B cell (primary cell): Measurements from ENCODE around the gene FRMD3. TPM values are rescaled to one million over a fixed set of nuclear protein-coding genes. Genes with fewer than 3 reads are reported as not detected.

Experiments
- ATAC-seq: fragments of 200-7000 bp; cut with Tn5 transposase; one replicate; pipeline ENCODE4 v1.10.0; 2021; ENCODE audit warnings: low read depth, mild to moderate bottlenecking, moderate number of reproducible peaks, moderate library complexity
- CTCF ChIA-PET: fragments of 350-600 bp; sonication (Branson Sonifier 250); formaldehyde crosslinking; loops from one replicate; lab custom pipeline; 2021; ENCODE audit warnings: antibody characterized with exemption, inconsistent platforms; lab: Charles Lee
- POLR2A ChIA-PET: fragments of 350-600 bp; sonication (Branson Sonifier 250); formaldehyde crosslinking; loops from one replicate; lab custom pipeline; 2021; ENCODE audit warnings: antibody characterized with exemption; lab: Charles Lee
- DNase-seq: peaks from one replicate; pipeline ENCODE4 v3.0.0; 2013
- H2AFZ ChIP-seq: 2 replicates; pipeline ENCODE4 v1.6.1; 2012; ENCODE audit warnings: mild to moderate bottlenecking, low read depth, low read length; ENCODE audit not compliant: insufficient read depth, poor library complexity, severe bottlenecking
- H3K27ac ChIP-seq, 2 donors: 1 replicate in 1 of 2; 2 replicates in 1 of 2; pipeline ENCODE4 v1.5.1; 2012 to 2013; ENCODE audit warnings: low read length in 2 of 2, mild to moderate bottlenecking in 2 of 2, moderate library complexity in 1 of 2
- H3K27me3 ChIP-seq, 4 experiments: fragments of 200-600 bp in 1 of 4; sonication (generic) in 1 of 4; replicated peaks in 1 of 4; 1 replicate in 2 of 4; 2 replicates in 2 of 4; pipeline versions ENCODE4 v1.6.1 to v1.7.0; 2013 to 2016; ENCODE audit warnings: low read length in 3 of 4, mild to moderate bottlenecking in 2 of 4, mixed read lengths in 1 of 4, moderate library complexity in 1 of 4; ENCODE audit not compliant: insufficient read depth in 4 of 4, control insufficient read depth in 3 of 4; ENCODE audit errors: control extremely low read depth in 1 of 4
- H3K36me3 ChIP-seq, 2 experiments: replicated peaks in 1 of 2; 1 replicate in 1 of 2; 2 replicates in 1 of 2; pipeline versions ENCODE4 v1.6.1 to v1.7.1; 2013; ENCODE audit warnings: low read length in 1 of 2; ENCODE audit not compliant: insufficient read depth in 2 of 2, control insufficient read depth in 1 of 2; ENCODE audit errors: control extremely low read depth in 1 of 2, extremely low read depth in 1 of 2
- H3K4me1 ChIP-seq, 2 donors: fragments of 200-600 bp in 1 of 2; sonication (generic) in 1 of 2; 1 replicate in 1 of 2; 2 replicates in 1 of 2; pipeline versions ENCODE4 v1.5.1 to v1.6.1; 2013 to 2017; ENCODE audit warnings: low read length in 2 of 2; ENCODE audit not compliant: control insufficient read depth in 2 of 2, insufficient read depth in 2 of 2
- H3K4me2 ChIP-seq: replicated peaks from 2 replicates; pipeline ENCODE3; 2012; ENCODE audit warnings: mild to moderate bottlenecking, low read depth, low read length; ENCODE audit not compliant: poor library complexity, severe bottlenecking
- H3K4me3 ChIP-seq, 5 experiments: fragments of 200-600 bp in 1 of 5; sonication (generic) in 1 of 5; 1 replicate in 3 of 5; 2 replicates in 2 of 5; pipeline versions ENCODE4 v1.5.1 to v1.7.0; 2011 to 2016; ENCODE audit warnings: low read length in 4 of 5, mild to moderate bottlenecking in 4 of 5, low read depth in 2 of 5, control low read depth in 1 of 5, moderate library complexity in 1 of 5; ENCODE audit not compliant: insufficient read depth in 1 of 5; ENCODE audit errors: control extremely low read depth in 1 of 5, extremely low read depth in 1 of 5
- H3K79me2 ChIP-seq: fragments of 200-600 bp; sonication (generic); one replicate; pipeline ENCODE4 v1.6.0; 2016; ENCODE audit warnings: low read length; ENCODE audit not compliant: control insufficient read depth, insufficient read depth
- H3K9ac ChIP-seq: fragments of 200-600 bp; sonication (generic); 2 replicates; pipeline ENCODE4 v1.6.1; 2017; ENCODE audit warnings: mild to moderate bottlenecking, low read length, moderate library complexity
- H3K9me3 ChIP-seq, 3 donors: one replicate each; pipeline versions ENCODE4 v1.6.1 to v1.7.1; 2013; ENCODE audit warnings: low read length in 2 of 3; ENCODE audit not compliant: control insufficient read depth in 2 of 3, insufficient read depth in 1 of 3; ENCODE audit errors: control extremely low read depth in 1 of 3
- H4K20me1 ChIP-seq: 2 replicates; pipeline ENCODE4 v1.6.0; 2012; ENCODE audit warnings: mild to moderate bottlenecking, low read length; ENCODE audit not compliant: insufficient read depth, control insufficient read depth, poor library complexity, severe bottlenecking
- H3K27ac Mint-ChIP-seq: one replicate; pipeline ENCODE4 v1.8.0; 2021; ENCODE audit warnings: mixed read lengths
- H3K27me3 Mint-ChIP-seq: one replicate; pipeline ENCODE4 v1.8.0; 2021; ENCODE audit warnings: mixed read lengths
- H3K4me1 Mint-ChIP-seq: one replicate; pipeline ENCODE4 v1.8.0; 2021; ENCODE audit warnings: mixed read lengths
- H3K4me3 Mint-ChIP-seq: one replicate; pipeline ENCODE4 v1.8.0; 2021; ENCODE audit warnings: mixed read lengths
- H3K9me3 Mint-ChIP-seq: one replicate; pipeline ENCODE4 v1.8.0; 2022; ENCODE audit warnings: mixed read lengths; ENCODE audit not compliant: insufficient read depth
- CTCF ChIP-seq: fragments of 200-600 bp; IDR thresholded peaks from one replicate; pipeline ENCODE4 v1.8.0; 2022; ENCODE audit warnings: antibody characterized with exemption, mild to moderate bottlenecking
- EZH2 ChIP-seq: IDR thresholded peaks from 2 replicates; pipeline ENCODE4 v1.6.1; 2012; ENCODE audit warnings: borderline replicate concordance, low read depth, mild to moderate bottlenecking, moderate library complexity, low read length; ENCODE audit not compliant: insufficient read depth, poor library complexity, severe bottlenecking
- WGBS: methylation state at CpG from one replicate; pipeline ENCODE4 v1.1.5; 2013; ENCODE audit warnings: missing lambda C conversion rate; ENCODE audit not compliant: insufficient coverage; 5-methylcytosine and 5-hydroxymethylcytosine counted together
- intact Hi-C: fragments of 100-400 bp; cut with micrococcal nuclease; formaldehyde crosslinking; loops from one replicate; pipeline ENCODE4 v1.10.0; 2022
- polyA plus RNA-seq: library from polyadenylated mRNA; depleted of rRNA; stranded (reverse); fragments of >200 nt; gene quantifications from 2 replicates; pipeline ENCODE4 v1.2.3, GENCODE V29; 2012
- total RNA-seq, 2 donors: library from RNA; stranded (reverse); fragments of 120-200 nt in 1 of 2; gene quantifications; 1 replicate in 1 of 2; 2 replicates in 1 of 2; pipeline versions ENCODE4 v1.2.3 to v1.2.4, GENCODE V29; 2013 to 2022

FRMD3 gene
- total and polyA plus RNA-seq, 2 donors (not counting 1 experiment from before 2014, with no cell fraction given), result 0.37 to 0.49 TPM

- Mint-ChIP-seq H3K4me1 (no peaks in the 10 kb centered on the region), H3K27me3 (no peaks in the 10 kb centered on the region), H3K4me3 (no peak overlapping the region), H3K9me3 (peaks cover 3% of the 10 kb centered on the region), H3K27ac (no peak overlapping the region)
- intact Hi-C loops, result no loop called here
- Histone ChIP-seq H3K36me3 (no peaks in the 10 kb centered on the region), H3K4me2 (no peak overlapping the region), H3K27me3 (no peaks in the 10 kb centered on the region), H3K4me1 (peaks cover 0 to under 1% of the 10 kb centered on the region in 2 donors), H3K27ac (no peak overlapping the region), H4K20me1 (no peaks in the 10 kb centered on the region), H3K4me3 (no peak overlapping the region), H2AFZ (no peak overlapping the region), H3K79me2 (no peaks in the 10 kb centered on the region), H3K9me3 (no peaks in the 10 kb centered on the region), H3K9ac (no peak overlapping the region)
- ATAC-seq (no peak), DNase-seq (no peak)
- TF ChIP-seq CTCF, result no peak
- TF ChIP-seq EZH2, result no peak
- WGBS, result no CpG with 5 or more reads among the region's 1 CpG
- CTCF ChIA-PET, result interaction anchor here (1.0 to 2.0 kb wide), 2 partner anchors 23 to 99 kb away, joined by 3 to 9 read pairs; no protein-coding TSS in a partner anchor
- POLR2A ChIA-PET, result no interaction called here
Observed at GRCh38 chr9:83574482-83574881, 36.3 kb upstream of the FRMD3 start.

GRCh38 chr9:83572524-83572923 lies 34.3 kb upstream of the FRMD3 start:
- Mint-ChIP-seq H3K4me3 (no peak overlapping the region), H3K27ac (no peak overlapping the region), H3K4me1 (no peaks in the 10 kb centered on the region), H3K27me3 (no peaks in the 10 kb centered on the region), H3K9me3 (no peaks in the 10 kb centered on the region)
- no peak overlapping the region for H3K4me3 ChIP-seq
- no peaks in the 10 kb centered on the region for H4K20me1 ChIP-seq
- ATAC-seq, result no peak
- TF ChIP-seq EZH2 (no peak), CTCF (no peak)
- 66% methylated on average over 3 of the region's 5 CpGs for WGBS
- intact Hi-C loops, result no loop called here
- no peaks in the 10 kb centered on the region for H3K27me3 ChIP-seq
- no peak overlapping the region for H3K4me2 ChIP-seq
- H3K79me2 ChIP-seq, result no peaks in the 10 kb centered on the region
- H3K4me1 ChIP-seq, result peaks cover 0 to 4% of the 10 kb centered on the region in 2 donors
- no peak for DNase-seq
- no peak overlapping the region for H2AFZ ChIP-seq
- no peak overlapping the region for H3K9ac ChIP-seq
- no peaks in the 10 kb centered on the region for H3K9me3 ChIP-seq
- H3K27ac ChIP-seq, result no peak overlapping the region
- no peaks in the 10 kb centered on the region for H3K36me3 ChIP-seq
- ChIA-PET POLR2A (no interaction called here), CTCF (no interaction called here)
